ENCODE measurements around the gene S1PR4.

Gene S1PR4

GRCh38 chr19:3178377-3178972 is at the start of gene S1PR4:
Gene S1PR4, plus strand, starts transcription at chr19:3178769. Its CDS starts 24 bp downstream, at chr19:3178793.
- peaks cover 17 to 28% of the 10 kb centered on the region in 2 donors for H3K36me3 Mint-ChIP-seq
- no peaks in the 10 kb centered on the region for H3K27me3 Mint-ChIP-seq
- peak; percentile 48 to 51 for ATAC-seq (replicated peaks)
- peak within 1 kb of the TSS; percentile 96 for H3K4me3 Mint-ChIP-seq
- H3K27ac Mint-ChIP-seq, result peak within 1 kb of the TSS; percentile 98
- H3K4me1 Mint-ChIP-seq, result peaks cover 28 to 46% of the 10 kb centered on the region in 2 donors
- no peaks in the 10 kb centered on the region for H3K9me3 Mint-ChIP-seq
- DNase-seq, result peak; percentile 68

GRCh38 chr19:3129112-3129511 is 49.5 kb upstream of the S1PR4 start:
- no peak overlapping the region for H3K27ac Mint-ChIP-seq

GRCh38 chr19:3131168-3131567 is 47.4 kb upstream of the S1PR4 start:
- DNase-seq (no peak), ATAC-seq (replicated peaks) (no peak)
- Mint-ChIP-seq H3K27ac (no peak overlapping the region), H3K4me3 (no peak overlapping the region), H3K36me3 (no peaks in the 10 kb centered on the region), H3K4me1 (peaks cover 18 to 26% of the 10 kb centered on the region in 2 donors), H3K27me3 (no peaks in the 10 kb centered on the region), H3K9me3 (no peaks in the 10 kb centered on the region)

More at GRCh38 chr19:3129112-3129511, 49.5 kb upstream of the S1PR4 start:
- H3K27me3 Mint-ChIP-seq, result peaks cover 5 to 6% of the 10 kb centered on the region in 2 donors
- no peak overlapping the region for H3K4me3 Mint-ChIP-seq
- no peaks in the 10 kb centered on the region for H3K36me3 Mint-ChIP-seq
- DNase-seq (no peak), ATAC-seq (replicated peaks) (no peak)
- peaks cover 28 to 37% of the 10 kb centered on the region in 2 donors for H3K4me1 Mint-ChIP-seq
- H3K9me3 Mint-ChIP-seq, result no peaks in the 10 kb centered on the region

- H3K4me3 Mint-ChIP-seq, result peak overlapping the region; percentile 64 to 74
- H3K27ac Mint-ChIP-seq, result peak overlapping the region; percentile 91
- H3K36me3 Mint-ChIP-seq, result no peaks in the 10 kb centered on the region
- peaks cover 18 to 32% of the 10 kb centered on the region in 2 donors for H3K4me1 Mint-ChIP-seq
- H3K27me3 Mint-ChIP-seq, result peaks cover 0 to 11% of the 10 kb centered on the region in 2 donors
- DNase-seq (peak; percentile 78), ATAC-seq (replicated peaks) (peak; percentile 95 to 96)
- no peaks in the 10 kb centered on the region for H3K9me3 Mint-ChIP-seq
These were observed 45.4 kb upstream of the S1PR4 start for GRCh38 chr19:3132971-3133792.

GRCh38 chr19:3133793-3134116 is 44.8 kb upstream of the S1PR4 start:
- H3K4me3 Mint-ChIP-seq, result peak overlapping the region; percentile 64 to 74
- H3K36me3 Mint-ChIP-seq, result no peaks in the 10 kb centered on the region
- peaks cover 0 to 11% of the 10 kb centered on the region in 2 donors for H3K27me3 Mint-ChIP-seq
- H3K4me1 Mint-ChIP-seq, result peaks cover 18 to 32% of the 10 kb centered on the region in 2 donors
- no peak for DNase-seq
- no peaks in the 10 kb centered on the region for H3K9me3 Mint-ChIP-seq
- H3K27ac Mint-ChIP-seq, result peak overlapping the region; percentile 91
- no peak for ATAC-seq (replicated peaks)

- H3K9me3 Mint-ChIP-seq, result peaks cover 3 to 7% of the 10 kb centered on the region in 2 donors
- peak within 1 kb of the TSS; percentile 44 for H3K27ac Mint-ChIP-seq
- ATAC-seq (replicated peaks) (peak; percentile 40 to 41), DNase-seq (no peak)
- H3K4me3 Mint-ChIP-seq, result peak within 1 kb of the TSS; percentile 57 to 75
- H3K36me3 Mint-ChIP-seq, result peaks cover 5 to 6% of the 10 kb centered on the region in 2 donors
- H3K27me3 Mint-ChIP-seq, result peaks cover 0 to 11% of the 10 kb centered on the region in 2 donors
- H3K4me1 Mint-ChIP-seq, result peaks cover 29 to 40% of the 10 kb centered on the region in 2 donors
These were observed 42.4 kb upstream of the S1PR4 start, which contains the start of gene GNA15 for GRCh38 chr19:3135961-3136683. Gene GNA15, plus strand, starts transcription at chr19:3136033. Its CDS starts 418 bp downstream, at chr19:3136451.

- ATAC-seq (replicated peaks) (no peak), DNase-seq (no peak)
- Mint-ChIP-seq H3K27ac (no peak overlapping the region), H3K36me3 (peaks cover 5 to 6% of the 10 kb centered on the region in 2 donors), H3K27me3 (peaks cover 0 to 11% of the 10 kb centered on the region in 2 donors), H3K4me3 (peak overlapping the region; percentile 57 to 75), H3K4me1 (peaks cover 30 to 45% of the 10 kb centered on the region in 2 donors), H3K9me3 (peaks cover 3 to 7% of the 10 kb centered on the region in 2 donors)
These were observed 41.9 kb upstream of the S1PR4 start for GRCh38 chr19:3136684-3137055.

GRCh38 chr19:3137119-3137518 is 41.5 kb upstream of the S1PR4 start:
- peak overlapping the region; percentile 41 to 75 for H3K4me3 Mint-ChIP-seq
- peaks cover 3 to 7% of the 10 kb centered on the region in 2 donors for H3K9me3 Mint-ChIP-seq
- H3K4me1 Mint-ChIP-seq, result peaks cover 34 to 50% of the 10 kb centered on the region in 2 donors
- peaks cover 0 to 11% of the 10 kb centered on the region in 2 donors for H3K27me3 Mint-ChIP-seq
- no peak for DNase-seq
- no peak overlapping the region for H3K27ac Mint-ChIP-seq
- no peak for ATAC-seq (replicated peaks)
- peaks cover 5 to 6% of the 10 kb centered on the region in 2 donors for H3K36me3 Mint-ChIP-seq

GRCh38 chr19:3138268-3138667 is 40.3 kb upstream of the S1PR4 start:
- no peak for DNase-seq
- Mint-ChIP-seq H3K27ac (no peak overlapping the region), H3K36me3 (peaks cover 5 to 6% of the 10 kb centered on the region in 2 donors), H3K9me3 (peaks cover 3 to 7% of the 10 kb centered on the region in 2 donors), H3K4me1 (peaks cover 29 to 48% of the 10 kb centered on the region in 2 donors), H3K27me3 (peaks cover 0 to 11% of the 10 kb centered on the region in 2 donors), H3K4me3 (no peak overlapping the region)
- no peak for ATAC-seq (replicated peaks)

GRCh38 chr19:3140667-3141038 is 37.9 kb upstream of the S1PR4 start:
- Mint-ChIP-seq H3K4me3 (peak overlapping the region in 1 of 2 donors; percentile 8), H3K27me3 (peaks cover 0 to 11% of the 10 kb centered on the region in 2 donors), H3K27ac (peak overlapping the region; percentile 6), H3K36me3 (peaks cover 5 to 6% of the 10 kb centered on the region in 2 donors), H3K4me1 (peaks cover 20 to 37% of the 10 kb centered on the region in 2 donors), H3K9me3 (peaks cover 3 to 7% of the 10 kb centered on the region in 2 donors)
- ATAC-seq (replicated peaks), result peak; percentile 74
- peak; percentile 38 for DNase-seq

GRCh38 chr19:3142292-3142670 is 36.3 kb upstream of the S1PR4 start:
- peak overlapping the region; percentile 62 for H3K27ac Mint-ChIP-seq
- peaks cover 4 to 5% of the 10 kb centered on the region in 2 donors for H3K27me3 Mint-ChIP-seq
- H3K36me3 Mint-ChIP-seq, result peaks cover 5 to 6% of the 10 kb centered on the region in 2 donors
- peaks cover 29 to 44% of the 10 kb centered on the region in 2 donors for H3K4me1 Mint-ChIP-seq
- DNase-seq (no peak), ATAC-seq (replicated peaks) (peak; percentile 39 to 44)
- peaks cover 3 to 7% of the 10 kb centered on the region in 2 donors for H3K9me3 Mint-ChIP-seq
- H3K4me3 Mint-ChIP-seq, result no peak overlapping the region

GRCh38 chr19:3142781-3143337 is 35.7 kb upstream of the S1PR4 start:
- no peak overlapping the region for H3K4me3 Mint-ChIP-seq
- H3K9me3 Mint-ChIP-seq, result peaks cover 3 to 7% of the 10 kb centered on the region in 2 donors
- no peak for DNase-seq

GRCh38 chr19:3145909-3146676 is 32.5 kb upstream of the S1PR4 start:
- H3K27ac Mint-ChIP-seq, result peak overlapping the region; percentile 37

More at GRCh38 chr19:3142781-3143337, 35.7 kb upstream of the S1PR4 start:
- Mint-ChIP-seq H3K36me3 (peaks cover 5 to 6% of the 10 kb centered on the region in 2 donors), H3K4me1 (peaks cover 29 to 44% of the 10 kb centered on the region in 2 donors), H3K27me3 (peaks cover 0 to 5% of the 10 kb centered on the region in 2 donors), H3K27ac (peak overlapping the region; percentile 62)
- ATAC-seq (replicated peaks), result no peak

More at GRCh38 chr19:3145909-3146676, 32.5 kb upstream of the S1PR4 start:
- peaks cover 6 to 16% of the 10 kb centered on the region in 2 donors for H3K27me3 Mint-ChIP-seq
- peaks cover 26 to 42% of the 10 kb centered on the region in 2 donors for H3K4me1 Mint-ChIP-seq
- peak overlapping the region in 1 of 2 donors; percentile 38 for H3K4me3 Mint-ChIP-seq
- peaks cover 0 to 3% of the 10 kb centered on the region in 2 donors for H3K36me3 Mint-ChIP-seq
- H3K9me3 Mint-ChIP-seq, result no peaks in the 10 kb centered on the region
- DNase-seq, result no peak
- ATAC-seq (replicated peaks), result peak; percentile 44 to 57

Measured in stimulated activated naive B cell treated with anti-CD40 and anti-IgM and Interleukin-4, amounts not matched to agents 10 μg/mL and 1 μg/mL and 100 μg/mL, for 72 hours (primary cell).